ENCODE measurements around the gene NEK8. TPM values are rescaled to one million over a fixed set of nuclear protein-coding genes. Genes with fewer than 3 reads are reported as not detected.
"Not testable (repeated sequence)": the region's sequence is repeated elsewhere in the genome, so short reads cannot be mapped to it uniquely, and the experiment has no call there.

NEK8 gene
- total RNA-seq, 4 donors from 2014 or later: 3.9 to 14.0 (median 8.1) TPM

DNA sequence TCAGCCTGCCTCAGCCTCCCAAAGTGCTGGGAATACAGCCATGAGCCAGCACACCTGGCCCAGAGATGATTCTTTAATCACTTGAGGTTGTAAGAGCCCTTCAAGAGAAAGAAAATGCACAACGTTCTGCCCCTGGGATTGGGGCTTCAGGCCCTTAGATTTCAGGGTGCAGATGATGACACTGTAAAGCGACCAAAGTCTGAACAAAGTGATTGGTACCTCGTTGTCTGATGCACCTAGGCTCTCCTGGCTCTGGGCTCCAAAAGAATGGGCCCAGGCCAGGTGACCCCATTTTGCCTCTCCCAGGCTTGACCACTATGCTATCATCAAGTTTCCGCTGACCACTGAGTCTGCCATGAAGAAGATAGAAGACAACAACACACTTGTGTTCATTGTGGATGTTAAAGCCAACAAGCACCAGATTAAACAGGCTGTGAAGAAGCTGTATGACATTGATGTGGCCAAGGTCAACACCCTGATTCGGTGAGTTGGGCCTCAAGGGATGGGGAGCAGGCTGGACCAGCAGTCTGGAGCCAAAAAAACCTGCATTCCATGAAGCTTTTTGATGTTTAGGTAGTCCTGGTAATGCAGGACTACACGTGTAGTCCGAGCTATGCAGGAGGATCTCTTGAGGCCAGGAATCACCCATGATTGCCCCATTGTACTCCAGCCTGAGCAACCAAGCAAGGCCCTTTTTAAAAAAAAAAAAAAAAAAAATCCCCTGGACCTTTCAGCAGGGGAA is 6.0 kb upstream of the NEK8 start:
- intact Hi-C loops (cut with DNase I): no loop called here
- H3K27me3 ChIP-seq: no peaks in the 10 kb centered on the region
- peaks cover 36 to 39% of the 10 kb centered on the region in 2 donors for H3K4me1 ChIP-seq
- peaks cover 33 to 36% of the 10 kb centered on the region in 2 donors for H3K36me3 ChIP-seq
- 68 to 71% methylated on average over 7 of the region's 7 CpGs for WGBS, 2 donors
- H3K27ac ChIP-seq: no peak overlapping the region
- TF ChIP-seq CTCF (IDR thresholded peaks at IDR 0.05) (no peak), POLR2A (IDR thresholded peaks at IDR 0.05) (no peak)
- no peaks in the 10 kb centered on the region for H3K9me3 ChIP-seq
- no peak overlapping the region for H3K4me3 ChIP-seq (replicated peaks in 1 of 3)
- no peak for DNase-seq

- H3K4me1 ChIP-seq: peaks cover 36 to 39% of the 10 kb centered on the region in 2 donors
Measured at GRCh38 chr17:28723159-28723835, 5.3 kb upstream of the NEK8 start.

GRCh38 chr17:28723836-28724499 is 4.6 kb upstream of the NEK8 start:
- H3K27me3 ChIP-seq; H3K4me3 ChIP-seq (replicated peaks in 1 of 3); intact Hi-C loops (cut with DNase I); H3K27ac ChIP-seq; H3K9me3 ChIP-seq; DNase-seq: not testable (repeated sequence)
- 78 to 82% methylated on average over 4 of the region's 4 CpGs for WGBS, 2 donors
- Histone ChIP-seq H3K4me1 (peaks cover 29 to 34% of the 10 kb centered on the region in 2 donors), H3K36me3 (peaks cover 33 to 36% of the 10 kb centered on the region in 2 donors)

More at GRCh38 chr17:28723159-28723835, 5.3 kb upstream of the NEK8 start:
- H3K9me3 ChIP-seq: no peaks in the 10 kb centered on the region
- no peak overlapping the region for H3K27ac ChIP-seq
- DNase-seq: no peak
- no peak for TF ChIP-seq POLR2A (IDR thresholded peaks at IDR 0.05)
- TF ChIP-seq CTCF (IDR thresholded peaks at IDR 0.05): no peak
- WGBS, 2 donors: 89 to 91% methylated on average over 6 of the region's 6 CpGs
- H3K27me3 ChIP-seq: no peaks in the 10 kb centered on the region
- intact Hi-C loops (cut with DNase I): no loop called here
- H3K36me3 ChIP-seq: peaks cover 33 to 36% of the 10 kb centered on the region in 2 donors
- H3K4me3 ChIP-seq (replicated peaks in 1 of 3): no peak overlapping the region

DNA sequence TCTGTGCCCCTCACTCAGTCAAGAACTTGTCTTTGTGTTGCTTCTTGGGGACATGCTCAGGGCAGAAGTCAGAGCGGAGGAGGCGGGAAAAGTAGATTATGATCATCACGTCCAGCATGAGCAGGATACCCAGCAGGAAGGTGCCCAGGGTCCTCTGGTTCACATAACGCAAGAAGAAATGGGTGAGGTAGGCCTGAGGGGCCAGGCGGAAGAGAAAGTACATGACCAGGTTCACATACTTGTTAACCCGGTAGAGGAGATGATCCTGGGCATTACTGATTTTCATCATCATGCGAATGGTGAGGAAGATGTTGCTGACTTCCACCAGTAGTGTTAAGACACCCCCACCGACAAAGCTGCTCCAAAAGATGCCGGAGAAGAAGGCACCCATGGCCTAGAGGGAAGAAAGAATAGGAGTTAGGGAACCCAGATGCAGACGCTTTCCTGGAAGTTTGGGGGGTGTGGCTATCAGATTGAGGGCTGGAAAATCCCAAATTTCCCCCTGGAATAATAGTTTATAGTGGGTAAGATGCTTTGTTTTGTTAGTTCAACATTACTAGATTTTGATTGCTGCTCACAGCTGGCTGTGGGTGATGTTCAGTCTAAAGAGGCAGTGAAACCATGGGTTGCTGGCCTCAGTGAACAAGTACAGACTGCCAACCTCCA is 4.0 kb upstream of the NEK8 start:
- WGBS, 2 donors: 82 to 87% methylated on average over 10 of the region's 10 CpGs
- peaks cover 31 to 32% of the 10 kb centered on the region in 2 donors for H3K4me1 ChIP-seq
- TF ChIP-seq POLR2A (IDR thresholded peaks at IDR 0.05) (no peak), CTCF (IDR thresholded peaks at IDR 0.05) (no peak)
- intact Hi-C loops (cut with DNase I): loop anchor here (5.0 kb wide), 2 partner anchors 77 to 228 kb away; partner anchors contain the start of genes BLTP2 and PHF12
- H3K27ac ChIP-seq: no peak overlapping the region
- H3K9me3 ChIP-seq: no peaks in the 10 kb centered on the region
- peaks cover 33 to 36% of the 10 kb centered on the region in 2 donors for H3K36me3 ChIP-seq
- no peaks in the 10 kb centered on the region for H3K27me3 ChIP-seq
- no peak for DNase-seq
- H3K4me3 ChIP-seq (replicated peaks in 1 of 3): no peak overlapping the region

DNA sequence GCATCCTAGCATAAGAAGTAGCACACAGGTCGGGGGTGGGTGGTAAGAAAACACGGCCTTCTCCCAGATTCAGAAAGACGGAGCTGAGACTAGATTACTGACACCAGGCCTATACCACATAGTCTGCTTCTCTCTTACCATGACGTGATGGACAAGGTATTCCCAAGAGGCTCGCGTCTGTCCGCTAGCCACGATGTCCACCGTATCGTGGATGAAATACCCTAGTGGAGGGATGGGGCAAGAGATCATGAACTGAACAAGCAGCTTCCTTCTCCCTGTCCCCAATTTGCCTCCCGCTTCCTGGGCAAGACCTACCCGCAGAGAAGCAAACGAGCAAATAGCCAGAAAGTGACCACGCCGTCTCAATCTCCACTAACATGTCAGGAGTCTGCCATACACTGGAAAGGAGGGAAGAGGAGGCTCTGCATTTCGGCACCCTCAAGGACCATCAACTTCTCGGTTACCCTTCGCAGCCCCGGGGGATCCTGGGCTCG is 3.4 kb upstream of the NEK8 start:
- H3K4me1 ChIP-seq: peaks cover 30 to 32% of the 10 kb centered on the region in 2 donors
- no peak for TF ChIP-seq CTCF (IDR thresholded peaks at IDR 0.05)
- no peak for TF ChIP-seq POLR2A (IDR thresholded peaks at IDR 0.05)
- peak overlapping the region in 1 of 3 donors; percentile 55 for H3K4me3 ChIP-seq (replicated peaks in 1 of 3)
- intact Hi-C loops (cut with DNase I): loop anchor here (5.0 kb wide), 2 partner anchors 78 to 227 kb away; partner anchors contain the start of genes BLTP2 and PHF12
- peaks cover 33 to 36% of the 10 kb centered on the region in 2 donors for H3K36me3 ChIP-seq
- no peaks in the 10 kb centered on the region for H3K27me3 ChIP-seq
- peak overlapping the region; percentile 5 to 98 (median 49) for H3K27ac ChIP-seq
- DNase-seq: no peak
- H3K9me3 ChIP-seq: no peaks in the 10 kb centered on the region
- WGBS, 2 donors: 36 to 37% methylated on average over 15 to 20 of the region's 20 CpGs
